GM12878 (cell line): ENCODE data around the gene OR2AG1. TPM values are rescaled to one million over a fixed set of nuclear protein-coding genes. Genes with fewer than 3 reads are reported as not detected.

Source experiments
- ATAC-seq: fragments of 200-7000 bp; cut with Tn5 transposase; 3 replicates; pipeline ENCODE4 v1.9.1; 2020; ENCODE audit warnings: mild to moderate bottlenecking, moderate library complexity
- BruUV-seq: library from RNA; stranded (reverse); fragments of 400-500 nt; replicated peaks from 2 replicates; lab custom pipeline; 2021; lab: Mats Ljungman, UMichigan
- CTCF ChIA-PET: fragments of 300-600 bp; sonication (Branson Sonifier 250); formaldehyde crosslinking; extraction: SDS; loops from one replicate; lab custom pipeline; 2021; ENCODE audit warnings: inconsistent platforms; lab: Yijun Ruan, JAX
- POLR2A ChIA-PET: fragments of 350-600 bp; formaldehyde crosslinking; extraction: SDS; loops from one replicate; lab custom pipeline; 2021; ENCODE audit warnings: inconsistent platforms; lab: Charles Lee
- RAD21 ChIA-PET: fragments of 300-600 bp; sonication (Branson Sonifier 250); formaldehyde crosslinking; loops from one replicate; lab custom pipeline; 2023; ENCODE audit warnings: antibody characterized with exemption; ENCODE audit not compliant: unreplicated experiment; lab: Charles Lee
- SMC1A ChIA-PET: fragments of 300-600 bp; sonication (Branson Sonifier 250); formaldehyde crosslinking; loops from one replicate; lab custom pipeline; 2023; ENCODE audit not compliant: unreplicated experiment, uncharacterized antibody; lab: Charles Lee
- DNase-seq: peaks from one replicate; pipeline ENCODE4 v3.0.0-alpha.2; 2011; ENCODE audit warnings: low read depth, low spot score
- FAIRE-seq: peaks from 3 replicates; lab custom pipeline; 2011; peaks lifted over from hg19 to GRCh38; lab: Jason Lieb, UNC
- H2AFZ ChIP-seq: 2 replicates; pipeline ENCODE4 v1.6.0; 2011; ENCODE audit warnings: low read depth, low read length, control low read depth; ENCODE audit not compliant: control insufficient read depth
- H3K27ac ChIP-seq: 2 replicates; pipeline ENCODE4 v1.5.1; 2011; ENCODE audit warnings: control low read depth; ENCODE audit not compliant: control insufficient read depth, insufficient read depth
- H3K27me3 ChIP-seq, 2 experiments: replicated peaks in 1 of 2; 2 replicates each; pipeline versions ENCODE4 v1.6.0 to v1.6.1; 2011; ENCODE audit warnings: low read length in 1 of 2; ENCODE audit not compliant: control insufficient read depth in 2 of 2, insufficient read depth in 2 of 2
- H3K36me3 ChIP-seq, 2 experiments: 2 replicates each; pipeline ENCODE4 v1.5.1; 2011; ENCODE audit warnings: low read length in 1 of 2; ENCODE audit not compliant: control insufficient read depth in 2 of 2, insufficient read depth in 2 of 2
- H3K4me1 ChIP-seq: 2 replicates; pipeline ENCODE4 v1.6.1; 2011; ENCODE audit warnings: mild to moderate bottlenecking, low read length, moderate library complexity, mixed read lengths; ENCODE audit not compliant: control insufficient read depth, insufficient read depth
- H3K4me2 ChIP-seq: 2 replicates; pipeline ENCODE4 v1.6.0; 2011; ENCODE audit warnings: control low read depth; ENCODE audit not compliant: control insufficient read depth, insufficient read depth
- H3K4me3 ChIP-seq: fragments of 200-600 bp; sonication (generic); 2 replicates; pipeline ENCODE4 v1.5.1; 2016
- H3K79me2 ChIP-seq: 2 replicates; pipeline ENCODE4 v1.6.0; 2011; ENCODE audit warnings: low read length; ENCODE audit not compliant: control insufficient read depth, insufficient read depth
- H3K9ac ChIP-seq: 2 replicates; pipeline ENCODE4 v1.8.0; 2011; ENCODE audit warnings: low read length, control low read depth, mixed read lengths; ENCODE audit not compliant: control insufficient read depth, insufficient read depth
- H3K9me3 ChIP-seq: replicated peaks from 3 replicates; pipeline ENCODE4 v1.5.1; 2011; ENCODE audit warnings: mild to moderate bottlenecking, low read length; ENCODE audit not compliant: control insufficient read depth, insufficient read depth
- H4K20me1 ChIP-seq: 2 replicates; pipeline ENCODE4 v1.6.0; 2011; ENCODE audit not compliant: control insufficient read depth, insufficient read depth
- KDM1A ChIP-seq: fragments of 200-600 bp; sonication (generic); IDR thresholded peaks from 2 replicates; pipeline ENCODE4 v1.6.1; 2016; ENCODE audit warnings: borderline replicate concordance
- MEF2A ChIP-seq: IDR thresholded peaks from 2 replicates; pipeline ENCODE4 v1.6.1; 2011; ENCODE audit warnings: low read depth, mild to moderate bottlenecking, low read length, moderate library complexity; ENCODE audit not compliant: insufficient read depth
- SRF ChIP-seq, 2 experiments: IDR thresholded peaks; 2 replicates each; pipeline ENCODE4 v1.6.1; 2011; ENCODE audit warnings: low read depth in 2 of 2, low read length in 2 of 2, mild to moderate bottlenecking in 1 of 2, moderate library complexity in 1 of 2
- SUZ12 ChIP-seq: fragments of 200-600 bp; sonication (generic); IDR thresholded peaks from one replicate; pipeline ENCODE4 v1.6.1; 2018; ENCODE audit warnings: antibody characterized with exemption, mild to moderate bottlenecking; ENCODE audit not compliant: unreplicated experiment
- WGBS: methylation state at CpG from one replicate; pipeline ENCODE4 v1.1.6; 2016; ENCODE audit warnings: low lambda C conversion rate; ENCODE audit not compliant: insufficient replicate concordance, insufficient coverage; ENCODE audit errors: missing lambda C conversion rate; 5-methylcytosine and 5-hydroxymethylcytosine counted together
- in situ Hi-C: fragments of 300-500 bp; cut with MboI; formaldehyde crosslinking; loops from 9 replicates; pipeline ENCODE4 v1.14.3; 2018; ENCODE audit warnings: mixed read lengths
- intact Hi-C: fragments of 100-400 bp; cut with micrococcal nuclease; formaldehyde crosslinking; loops from one replicate; pipeline ENCODE4 v1.14.2; 2022; ENCODE audit not compliant: unreplicated experiment
- polyA plus RNA-seq, 11 experiments: library from polyadenylated mRNA; depleted of rRNA in 4 of 11; unstranded in 6 of 11; stranded (reverse) in 5 of 11; fragments of >200 nt; fragmentation: Nextera tagmentation in 4 of 11; fragmentation: Illumina TruSeq in 1 of 11; extraction: Ambion mirVana in 4 of 11; extraction: Trizol in 1 of 11; gene quantifications; 1 replicate in 1 of 11; 2 replicates in 10 of 11; pipeline versions ENCODE4 v1.2.1 to v1.2.3, GENCODE V29; 2011 to 2016; ENCODE audit warnings: inconsistent platforms in 2 of 11, missing spikeins in 2 of 11, low read depth in 1 of 11
- total RNA-seq, 4 experiments: library from RNA; depleted of rRNA in 3 of 4; stranded (reverse); fragments of >200 nt in 3 of 4; fragmentation: Illumina TruSeq in 1 of 4; extraction: Trizol in 1 of 4; gene quantifications; 2 replicates each; pipeline versions ENCODE4 v1.2.1 to v1.2.3, GENCODE V29; 2013 to 2021
- TF ChIP-seq, protein P1 (sequence below): fragments of 450-650 bp; IDR thresholded peaks from 2 replicates; pipeline ENCODE4 v1.6.1; 2017; ENCODE audit warnings: mild to moderate bottlenecking, low read depth, inconsistent platforms; ENCODE audit not compliant: poor library complexity, severe bottlenecking
- TF ChIP-seq, protein P2 (sequence below): IDR thresholded peaks from 2 replicates; pipeline ENCODE4 v1.6.1; 2012; ENCODE audit warnings: mild to moderate bottlenecking, low read depth, low read length
- TF ChIP-seq, protein P3 (sequence below), 3 experiments: IDR thresholded peaks in 2 of 3; conservative IDR thresholded peaks in 1 of 3; 2 replicates each; pipeline ENCODE4 v1.5.1; 2011; ENCODE audit warnings: low read depth in 3 of 3, low read length in 3 of 3, mild to moderate bottlenecking in 3 of 3, control low read depth in 2 of 3, moderate library complexity in 2 of 3, inconsistent platforms in 1 of 3, mixed read lengths in 1 of 3; ENCODE audit not compliant: control insufficient read depth in 2 of 3, insufficient read depth in 1 of 3; ENCODE audit errors: extremely low read depth in 1 of 3

Gene OR2AG1
- total and polyA plus RNA-seq, 10 of the 15 experiments (the other 5 are each of a cell fraction or from before 2014, with no cell fraction given) = not detected

DNA sequence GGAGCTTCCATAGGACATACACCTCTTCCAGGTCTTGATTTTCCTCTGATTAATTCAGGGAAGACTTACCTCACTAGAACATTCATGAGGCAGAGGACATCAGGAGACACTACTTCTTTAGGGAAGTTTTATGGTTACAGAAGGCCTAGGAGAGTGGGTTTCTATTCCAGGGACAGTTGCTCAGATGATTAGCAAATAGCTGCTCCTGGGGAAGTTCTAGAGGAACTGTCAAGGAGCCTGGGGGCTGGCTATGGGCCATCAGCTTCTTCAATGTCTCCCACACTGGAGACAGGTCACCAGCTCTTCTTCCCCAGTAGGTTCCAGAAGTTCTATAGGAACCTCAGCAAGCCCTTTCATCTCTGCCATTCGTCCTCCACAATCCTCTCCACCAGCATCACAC lies 51.2 kb downstream of the OR2AG1 start:
- H2AFZ ChIP-seq = no peak overlapping the region
- CTCF ChIA-PET = interaction anchor here (1.5 to 2.1 kb wide), 2 partner anchors 9 to 22 kb away, joined by 5 to 6 read pairs; no protein-coding TSS in a partner anchor
- intact Hi-C loops = no loop called here

More for the DNA sequence above, 51.2 kb downstream of the OR2AG1 start:
- Histone ChIP-seq H3K36me3 (no peaks in the 10 kb centered on the region), H3K4me1 (no peaks in the 10 kb centered on the region), H4K20me1 (no peaks in the 10 kb centered on the region), H3K4me2 (no peak overlapping the region), H3K4me3 (no peak overlapping the region), H3K27ac (no peak overlapping the region), H3K79me2 (no peaks in the 10 kb centered on the region), H3K9ac (no peak overlapping the region), H3K9me3 (no peaks in the 10 kb centered on the region), H3K27me3 (no peaks in the 10 kb centered on the region)
- DNase-seq = no peak
- TF ChIP-seq MEF2A (no peak), SUZ12 (no peak), SRF (IDR thresholded peaks at IDR 0.05; ENCODE audit: low read depth in 2 of 2, low read length in 2 of 2) (no peak), KDM1A (no peak)
- TF ChIP-seq, protein P1, sequence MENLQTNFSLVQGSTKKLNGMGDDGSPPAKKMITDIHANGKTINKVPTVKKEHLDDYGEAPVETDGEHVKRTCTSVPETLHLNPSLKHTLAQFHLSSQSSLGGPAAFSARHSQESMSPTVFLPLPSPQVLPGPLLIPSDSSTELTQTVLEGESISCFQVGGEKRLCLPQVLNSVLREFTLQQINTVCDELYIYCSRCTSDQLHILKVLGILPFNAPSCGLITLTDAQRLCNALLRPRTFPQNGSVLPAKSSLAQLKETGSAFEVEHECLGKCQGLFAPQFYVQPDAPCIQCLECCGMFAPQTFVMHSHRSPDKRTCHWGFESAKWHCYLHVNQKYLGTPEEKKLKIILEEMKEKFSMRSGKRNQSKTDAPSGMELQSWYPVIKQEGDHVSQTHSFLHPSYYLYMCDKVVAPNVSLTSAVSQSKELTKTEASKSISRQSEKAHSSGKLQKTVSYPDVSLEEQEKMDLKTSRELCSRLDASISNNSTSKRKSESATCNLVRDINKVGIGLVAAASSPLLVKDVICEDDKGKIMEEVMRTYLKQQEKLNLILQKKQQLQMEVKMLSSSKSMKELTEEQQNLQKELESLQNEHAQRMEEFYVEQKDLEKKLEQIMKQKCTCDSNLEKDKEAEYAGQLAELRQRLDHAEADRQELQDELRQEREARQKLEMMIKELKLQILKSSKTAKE = no peak
- TF ChIP-seq, protein P2, sequence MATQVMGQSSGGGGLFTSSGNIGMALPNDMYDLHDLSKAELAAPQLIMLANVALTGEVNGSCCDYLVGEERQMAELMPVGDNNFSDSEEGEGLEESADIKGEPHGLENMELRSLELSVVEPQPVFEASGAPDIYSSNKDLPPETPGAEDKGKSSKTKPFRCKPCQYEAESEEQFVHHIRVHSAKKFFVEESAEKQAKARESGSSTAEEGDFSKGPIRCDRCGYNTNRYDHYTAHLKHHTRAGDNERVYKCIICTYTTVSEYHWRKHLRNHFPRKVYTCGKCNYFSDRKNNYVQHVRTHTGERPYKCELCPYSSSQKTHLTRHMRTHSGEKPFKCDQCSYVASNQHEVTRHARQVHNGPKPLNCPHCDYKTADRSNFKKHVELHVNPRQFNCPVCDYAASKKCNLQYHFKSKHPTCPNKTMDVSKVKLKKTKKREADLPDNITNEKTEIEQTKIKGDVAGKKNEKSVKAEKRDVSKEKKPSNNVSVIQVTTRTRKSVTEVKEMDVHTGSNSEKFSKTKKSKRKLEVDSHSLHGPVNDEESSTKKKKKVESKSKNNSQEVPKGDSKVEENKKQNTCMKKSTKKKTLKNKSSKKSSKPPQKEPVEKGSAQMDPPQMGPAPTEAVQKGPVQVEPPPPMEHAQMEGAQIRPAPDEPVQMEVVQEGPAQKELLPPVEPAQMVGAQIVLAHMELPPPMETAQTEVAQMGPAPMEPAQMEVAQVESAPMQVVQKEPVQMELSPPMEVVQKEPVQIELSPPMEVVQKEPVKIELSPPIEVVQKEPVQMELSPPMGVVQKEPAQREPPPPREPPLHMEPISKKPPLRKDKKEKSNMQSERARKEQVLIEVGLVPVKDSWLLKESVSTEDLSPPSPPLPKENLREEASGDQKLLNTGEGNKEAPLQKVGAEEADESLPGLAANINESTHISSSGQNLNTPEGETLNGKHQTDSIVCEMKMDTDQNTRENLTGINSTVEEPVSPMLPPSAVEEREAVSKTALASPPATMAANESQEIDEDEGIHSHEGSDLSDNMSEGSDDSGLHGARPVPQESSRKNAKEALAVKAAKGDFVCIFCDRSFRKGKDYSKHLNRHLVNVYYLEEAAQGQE = no peak
- TF ChIP-seq, protein P3, sequence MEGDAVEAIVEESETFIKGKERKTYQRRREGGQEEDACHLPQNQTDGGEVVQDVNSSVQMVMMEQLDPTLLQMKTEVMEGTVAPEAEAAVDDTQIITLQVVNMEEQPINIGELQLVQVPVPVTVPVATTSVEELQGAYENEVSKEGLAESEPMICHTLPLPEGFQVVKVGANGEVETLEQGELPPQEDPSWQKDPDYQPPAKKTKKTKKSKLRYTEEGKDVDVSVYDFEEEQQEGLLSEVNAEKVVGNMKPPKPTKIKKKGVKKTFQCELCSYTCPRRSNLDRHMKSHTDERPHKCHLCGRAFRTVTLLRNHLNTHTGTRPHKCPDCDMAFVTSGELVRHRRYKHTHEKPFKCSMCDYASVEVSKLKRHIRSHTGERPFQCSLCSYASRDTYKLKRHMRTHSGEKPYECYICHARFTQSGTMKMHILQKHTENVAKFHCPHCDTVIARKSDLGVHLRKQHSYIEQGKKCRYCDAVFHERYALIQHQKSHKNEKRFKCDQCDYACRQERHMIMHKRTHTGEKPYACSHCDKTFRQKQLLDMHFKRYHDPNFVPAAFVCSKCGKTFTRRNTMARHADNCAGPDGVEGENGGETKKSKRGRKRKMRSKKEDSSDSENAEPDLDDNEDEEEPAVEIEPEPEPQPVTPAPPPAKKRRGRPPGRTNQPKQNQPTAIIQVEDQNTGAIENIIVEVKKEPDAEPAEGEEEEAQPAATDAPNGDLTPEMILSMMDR (IDR thresholded peaks at IDR 0.05 in 2 of 3, conservative IDR thresholded peaks at IDR 0.05 in 1 of 3; ENCODE audit: control insufficient read depth in 2 of 3, extremely low read depth in 1 of 3, insufficient read depth in 1 of 3, low read depth in 3 of 3, low read length in 3 of 3) = no peak
- RAD21 ChIA-PET = no interaction called here
- no peak for ATAC-seq
- BruUV-seq = no TSS peak
- SMC1A ChIA-PET = interaction anchor here (0.9 kb wide), 1 partner anchor 8 kb away, joined by 4 read pairs; no protein-coding TSS in a partner anchor
- 0% methylated on average over 1 of the region's 1 CpG for WGBS
- FAIRE-seq = no peak
- POLR2A ChIA-PET = no interaction called here
- in situ Hi-C loops = no loop called here
